IMR-90 (cell line): ENCODE measurements around the gene KRTAP5-9. TPM values are rescaled to one million over a fixed set of nuclear protein-coding genes. Genes with fewer than 3 reads are reported as not detected.

ENCODE experiments used
- ATAC-seq: fragments of 200-7000 bp; cut with Tn5 transposase; 2 replicates; pipeline ENCODE4 v1.9.1; 2020; ENCODE audit warnings: low read depth, mild to moderate bottlenecking, moderate library complexity
- BruUV-seq: library from RNA; stranded (reverse); fragments of 400-500 nt; replicated peaks from 2 replicates; lab custom pipeline; 2021; lab: Mats Ljungman, UMichigan
- CTCF ChIA-PET: fragments of 300-600 bp; formaldehyde crosslinking; extraction: SDS; loops from one replicate; lab custom pipeline; 2021; ENCODE audit warnings: antibody characterized with exemption; lab: Yijun Ruan, JAX
- POLR2A ChIA-PET: fragments of 300-600 bp; sonication (Branson Sonifier 250); formaldehyde crosslinking; loops from one replicate; lab custom pipeline; 2022; ENCODE audit warnings: antibody characterized with exemption; ENCODE audit not compliant: unreplicated experiment; lab: Charles Lee
- DNase-seq: peaks from one replicate; pipeline ENCODE4 v3.0.0; 2013
- H2AFZ ChIP-seq: replicated peaks from 2 replicates; pipeline ENCODE3; 2013; ENCODE audit warnings: low read length, mild to moderate bottlenecking; ENCODE audit not compliant: poor library complexity
- H2AK5ac ChIP-seq: 2 replicates; pipeline ENCODE4 v1.6.1; 2013; ENCODE audit warnings: low read depth, low read length, inconsistent platforms
- H2AK9ac ChIP-seq: replicated peaks from 2 replicates; pipeline ENCODE3; 2013; ENCODE audit warnings: mild to moderate bottlenecking, low read depth, low read length, moderate library complexity; ENCODE audit not compliant: poor library complexity
- H2BK120ac ChIP-seq: 2 replicates; pipeline ENCODE4 v1.6.1; 2013; ENCODE audit warnings: low read depth, low read length, inconsistent platforms
- H2BK15ac ChIP-seq: 3 replicates; pipeline ENCODE4 v1.6.1; 2013; ENCODE audit warnings: low read depth, low read length, inconsistent platforms
- H2BK20ac ChIP-seq: 2 replicates; pipeline ENCODE4 v1.6.1; 2013; ENCODE audit warnings: low read depth, mild to moderate bottlenecking, inconsistent platforms, low read length, moderate library complexity
- H2BK5ac ChIP-seq: 2 replicates; pipeline ENCODE4 v1.6.1; 2013; ENCODE audit warnings: mild to moderate bottlenecking, low read depth, low read length, inconsistent platforms; ENCODE audit not compliant: poor library complexity, severe bottlenecking
- H3K14ac ChIP-seq: replicated peaks from 2 replicates; pipeline ENCODE4 v1.6.1; 2013; ENCODE audit warnings: low read depth, low read length, inconsistent platforms
- H3K18ac ChIP-seq: 2 replicates; pipeline ENCODE4 v1.6.1; 2013; ENCODE audit warnings: low read depth, low read length, control low read depth
- H3K23ac ChIP-seq: 2 replicates; pipeline ENCODE4 v1.6.1; 2013; ENCODE audit warnings: low read depth, low read length, inconsistent platforms
- H3K27ac ChIP-seq: 2 replicates; pipeline ENCODE4 v1.5.1; 2013; ENCODE audit warnings: mild to moderate bottlenecking, control low read depth, low read length; ENCODE audit not compliant: insufficient read depth
- H3K27me3 ChIP-seq: 2 replicates; pipeline ENCODE4 v1.6.1; 2013; ENCODE audit warnings: low read length; ENCODE audit not compliant: control insufficient read depth, insufficient read depth
- H3K36me3 ChIP-seq: 2 replicates; pipeline ENCODE4 v1.6.1; 2013; ENCODE audit warnings: low read length, mixed read lengths; ENCODE audit not compliant: control insufficient read depth, insufficient read depth
- H3K4ac ChIP-seq: 2 replicates; pipeline ENCODE4 v1.6.1; 2013; ENCODE audit warnings: low read depth, low read length, inconsistent platforms
- H3K4me1 ChIP-seq: 2 replicates; pipeline ENCODE4 v1.6.1; 2013; ENCODE audit warnings: low read length, mixed read lengths; ENCODE audit not compliant: control insufficient read depth, insufficient read depth
- H3K4me2 ChIP-seq: 2 replicates; pipeline ENCODE4 v1.6.1; 2013; ENCODE audit warnings: low read depth, mild to moderate bottlenecking, control low read depth, low read length, moderate library complexity
- H3K4me3 ChIP-seq: 2 replicates; pipeline ENCODE4 v1.5.1; 2013; ENCODE audit warnings: low read depth, mild to moderate bottlenecking, control low read depth, low read length, moderate library complexity; ENCODE audit not compliant: insufficient read depth
- H3K56ac ChIP-seq: 2 replicates; pipeline ENCODE4 v1.6.1; 2013; ENCODE audit warnings: low read length, inconsistent platforms; ENCODE audit not compliant: insufficient read depth; ENCODE audit errors: extremely low read depth
- H3K79me1 ChIP-seq, 2 experiments: 2 replicates each; pipeline ENCODE4 v1.6.1; 2013; ENCODE audit warnings: low read length in 2 of 2, inconsistent platforms in 1 of 2, low read depth in 1 of 2
- H3K9ac ChIP-seq: 2 replicates; pipeline ENCODE4 v1.6.1; 2013; ENCODE audit warnings: low read depth, low read length, control low read depth
- H3K9me1 ChIP-seq: 2 replicates; pipeline ENCODE4 v1.6.1; 2013; ENCODE audit warnings: low read length, inconsistent platforms; ENCODE audit not compliant: insufficient read depth
- H3K9me3 ChIP-seq: 2 replicates; pipeline ENCODE4 v1.6.1; 2013; ENCODE audit warnings: low read length; ENCODE audit not compliant: control insufficient read depth, insufficient read depth
- H4K20me1 ChIP-seq: 2 replicates; pipeline ENCODE4 v1.6.1; 2013; ENCODE audit warnings: low read length, inconsistent platforms; ENCODE audit not compliant: insufficient read depth
- H4K5ac ChIP-seq: 2 replicates; pipeline ENCODE4 v1.6.1; 2013; ENCODE audit warnings: mild to moderate bottlenecking, low read depth, low read length, control low read depth
- H4K8ac ChIP-seq, 2 experiments: 2 replicates each; pipeline ENCODE4 v1.6.1; 2013; ENCODE audit warnings: low read depth in 2 of 2, low read length in 2 of 2, control low read depth in 1 of 2, inconsistent platforms in 1 of 2
- H4K91ac ChIP-seq: 2 replicates; pipeline ENCODE4 v1.6.1; 2013; ENCODE audit warnings: low read depth, low read length, inconsistent platforms; ENCODE audit not compliant: insufficient read depth
- BHLHE40 ChIP-seq: fragments of 150-350 bp; IDR thresholded peaks from 2 replicates; pipeline ENCODE4 v1.6.1; 2016; ENCODE audit warnings: mild to moderate bottlenecking, low read depth, low read length
- CHD1 ChIP-seq: IDR thresholded peaks from 2 replicates; pipeline ENCODE4 v1.6.1; 2012; ENCODE audit warnings: low read depth, low read length, improper control_type of control experiment
- MAFK ChIP-seq: IDR thresholded peaks from 2 replicates; pipeline ENCODE4 v1.6.1; 2012; ENCODE audit warnings: low read depth, low read length, improper control_type of control experiment
- MXI1 ChIP-seq: IDR thresholded peaks from 2 replicates; pipeline ENCODE4 v1.6.1; 2012; ENCODE audit warnings: low read depth, mild to moderate bottlenecking, low read length, moderate library complexity, borderline replicate concordance
- POLR2A ChIP-seq: IDR thresholded peaks from 2 replicates; pipeline ENCODE4 v1.6.1; 2012; ENCODE audit warnings: mild to moderate bottlenecking, low read depth, low read length
- RAD21 ChIP-seq: IDR thresholded peaks from 2 replicates; pipeline ENCODE4 v1.6.1; 2012; ENCODE audit warnings: low read length, improper control_type of control experiment
- WGBS, 2 experiments: methylation state at CpG; one replicate each; pipeline versions ENCODE4 v1.1.5 to v1.1.7; 2013; ENCODE audit warnings: missing lambda C conversion rate in 2 of 2; ENCODE audit not compliant: insufficient read length in 1 of 2; ENCODE audit errors: extremely low coverage in 2 of 2; 5-methylcytosine and 5-hydroxymethylcytosine counted together
- dilution Hi-C: fragments of 300-500 bp; cut with HindIII; formaldehyde crosslinking; loops from one replicate; pipeline ENCODE4 v1.14.3; 2018; ENCODE audit warnings: low sequenced_read_pairs; ENCODE audit not compliant: unreplicated experiment
- in situ Hi-C: fragments of 300-500 bp; cut with MboI; formaldehyde crosslinking; loops from 3 replicates; pipeline ENCODE4 v1.14.3; 2019; ENCODE audit warnings: low sequenced_read_pairs, inconsistent platforms, mixed read lengths
- intact Hi-C: fragments of 100-400 bp; cut with micrococcal nuclease; formaldehyde crosslinking; loops from 2 replicates; pipeline ENCODE4 v1.10.0; 2022
- polyA plus RNA-seq, 3 experiments: library from polyadenylated mRNA; depleted of rRNA; stranded (reverse); fragments of >200 nt; gene quantifications; 2 replicates each; pipeline ENCODE4 v1.2.3, GENCODE V29; 2012; ENCODE audit warnings: low replicate concordance in 1 of 3
- total RNA-seq: library from RNA; depleted of rRNA; stranded (reverse); fragments of >200 nt; gene quantifications from 2 replicates; pipeline ENCODE4 v1.2.3, GENCODE V29; 2012

The KRTAP5-9 gene
- total and polyA plus RNA-seq, 2 of the 4 experiments (the other 2 are of a cell fraction): 0.09 TPM; not detected in 1

GRCh38 chr11:71544525-71545214 is 3.5 kb upstream of the KRTAP5-9 start:
- ChIA-PET POLR2A (no interaction called here), CTCF (no interaction called here)
- Histone ChIP-seq H2AFZ (no peak overlapping the region), H4K91ac (no peak overlapping the region), H4K8ac (no peak overlapping the region), H3K27ac (no peak overlapping the region), H3K36me3 (no peaks in the 10 kb centered on the region), H2AK5ac (no peak overlapping the region), H3K9me1 (no peaks in the 10 kb centered on the region), H3K18ac (no peak overlapping the region), H4K20me1 (no peaks in the 10 kb centered on the region), H3K9me3 (no peaks in the 10 kb centered on the region), H2AK9ac (no peak overlapping the region), H3K4me2 (no peak overlapping the region), H3K56ac (no peak overlapping the region), H3K4me1 (no peaks in the 10 kb centered on the region), H2BK20ac (no peak overlapping the region), H2BK120ac (no peak overlapping the region), H4K5ac (no peak overlapping the region), H3K27me3 (peaks cover 11% of the 10 kb centered on the region), H3K79me1 (no peaks in the 10 kb centered on the region), H3K4me3 (no peak overlapping the region), H3K23ac (no peak overlapping the region), H3K9ac (no peak overlapping the region), H2BK15ac (no peak overlapping the region), H2BK5ac (no peak overlapping the region), H3K14ac (no peak overlapping the region), H3K4ac (no peak overlapping the region)
- in situ Hi-C loops (no loop called here), intact Hi-C loops (no loop called here), dilution Hi-C loops (no loop called here)
- no TSS peak for BruUV-seq
- no peak for TF ChIP-seq RAD21
- TF ChIP-seq MAFK: no peak
- TF ChIP-seq MXI1: no peak
- TF ChIP-seq BHLHE40: no peak
- no peak for TF ChIP-seq POLR2A
- TF ChIP-seq CHD1: no peak
- DNase-seq (no peak), ATAC-seq (no peak)
- 71% methylated on average over 1 of the region's 6 CpGs; no CpG with 5 or more reads in 1 of the 2 experiments for WGBS, 2 experiments
